ACHN (cell line): ENCODE measurements around the gene SERPINA3.

Experiments used
- DNase-seq: peaks from one replicate; pipeline ENCODE4 v3.0.0-alpha.2; 2015
- in situ Hi-C: cut with HindIII; loops from 2 replicates; pipeline ENCODE4 v1.10.0; 2017; ENCODE audit warnings: low sequenced_read_pairs, low pct_ligation_motif_present, low pct_unique_long_range_greater_than_20kb

The SERPINA3 gene

DNA sequence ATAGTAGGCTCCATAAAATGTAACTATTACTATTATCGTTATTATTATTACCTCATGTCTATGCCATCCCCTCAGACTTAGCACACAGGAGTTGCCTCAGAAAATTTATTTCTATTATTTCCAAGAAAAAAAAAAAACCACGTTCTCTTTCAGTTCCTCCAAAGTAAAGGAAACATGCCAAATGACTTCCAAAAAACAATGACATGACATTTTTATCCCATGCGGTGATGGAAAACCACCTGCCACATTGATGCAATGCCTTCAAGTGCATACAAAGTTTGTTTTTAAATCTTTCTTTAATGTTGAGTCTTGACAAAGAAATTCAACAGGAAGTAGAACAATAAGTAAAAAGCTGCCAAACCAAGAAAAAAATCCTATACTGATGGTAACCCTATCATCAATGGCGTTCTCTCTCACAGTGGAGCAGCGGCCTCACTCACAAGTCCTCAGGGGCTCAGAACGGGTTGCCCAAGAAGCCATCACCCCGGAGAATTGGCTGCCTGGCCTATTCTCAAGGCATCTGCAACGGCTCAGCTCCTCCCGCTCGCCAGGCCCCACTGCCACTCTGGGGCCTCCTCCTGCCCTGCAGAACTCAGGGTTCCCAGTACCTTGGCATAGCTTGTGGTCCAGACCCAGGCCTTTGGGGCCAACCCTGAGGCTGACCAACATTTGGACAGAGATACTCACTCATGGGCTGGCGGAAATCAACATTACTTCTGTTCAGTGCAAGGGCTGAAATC, 51.9 kb downstream of the SERPINA3 start:
- DNase-seq: no peak
- in situ Hi-C loops: no loop called here

DNA sequence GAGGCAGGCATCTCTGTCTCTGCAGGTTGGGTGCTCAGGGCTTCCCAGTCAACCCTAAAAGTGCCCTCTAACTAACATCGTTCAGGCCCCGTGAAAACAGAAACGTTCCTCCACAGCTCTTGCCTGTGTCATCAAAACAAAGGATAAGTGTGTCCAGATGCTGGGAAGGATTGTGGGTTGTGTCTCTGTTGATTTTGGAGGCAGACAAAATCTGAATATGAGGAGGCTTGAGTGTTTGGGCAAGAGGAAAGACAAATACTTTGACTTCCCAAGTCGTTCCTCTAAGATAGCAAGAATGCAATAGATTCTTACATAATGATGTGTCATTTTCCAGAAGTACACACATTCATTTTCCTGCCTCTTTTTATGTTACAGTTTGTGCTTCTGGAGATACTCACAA, 52.9 kb downstream of the SERPINA3 start:
- in situ Hi-C loops: no loop called here

DNA sequence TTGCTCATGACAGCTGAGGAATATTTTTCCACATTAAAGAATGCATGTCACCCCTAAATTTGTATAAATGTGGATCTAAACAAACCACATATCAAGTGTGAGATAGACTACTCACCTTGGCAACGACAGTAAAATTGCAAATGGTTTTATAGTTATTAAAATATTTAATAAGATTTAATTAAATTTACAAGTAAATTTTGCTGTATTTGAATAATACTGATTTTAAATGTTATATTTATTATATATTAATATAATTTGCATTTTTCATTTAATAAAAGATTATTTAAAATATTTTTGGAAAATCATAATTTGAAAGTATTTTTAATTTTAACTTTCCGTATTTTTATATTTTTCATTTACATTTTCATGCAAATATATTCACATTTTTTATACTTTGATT, 53.4 kb downstream of the SERPINA3 start:
- in situ Hi-C loops: no loop called here
- DNase-seq: no peak

More for the DNA sequence above, 52.9 kb downstream of the SERPINA3 start:
- no peak for DNase-seq

- DNase-seq: no peak
- in situ Hi-C loops: no loop called here
Observed at GRCh38 chr14:94670692-94671285, 58.6 kb downstream of the SERPINA3 start.

- in situ Hi-C loops: no loop called here
- DNase-seq: peak; percentile 9
Observed at GRCh38 chr14:94671870-94672444, 59.8 kb downstream of the SERPINA3 start.

- in situ Hi-C loops: no loop called here
Observed at GRCh38 chr14:94673071-94673470, 60.9 kb downstream of the SERPINA3 start.

More at GRCh38 chr14:94673071-94673470, 60.9 kb downstream of the SERPINA3 start:
- no peak for DNase-seq
